GM12878 (cell line): ENCODE data around the gene AQP3. TPM values are rescaled to one million over a fixed set of nuclear protein-coding genes. Genes with fewer than 3 reads are reported as not detected.

Experiments used
- ATAC-seq: fragments of 200-7000 bp; cut with Tn5 transposase; 3 replicates; pipeline ENCODE4 v1.9.1; 2020; ENCODE audit warnings: mild to moderate bottlenecking, moderate library complexity
- BruUV-seq: library from RNA; stranded (reverse); fragments of 400-500 nt; replicated peaks from 2 replicates; lab custom pipeline; 2021; lab: Mats Ljungman, UMichigan
- CTCF ChIA-PET: fragments of 300-600 bp; sonication (Branson Sonifier 250); formaldehyde crosslinking; extraction: SDS; loops from one replicate; lab custom pipeline; 2021; ENCODE audit warnings: inconsistent platforms; lab: Yijun Ruan, JAX
- POLR2A ChIA-PET: fragments of 350-600 bp; formaldehyde crosslinking; extraction: SDS; loops from one replicate; lab custom pipeline; 2021; ENCODE audit warnings: inconsistent platforms; lab: Charles Lee
- RAD21 ChIA-PET: fragments of 300-600 bp; sonication (Branson Sonifier 250); formaldehyde crosslinking; loops from one replicate; lab custom pipeline; 2023; ENCODE audit warnings: antibody characterized with exemption; ENCODE audit not compliant: unreplicated experiment; lab: Charles Lee
- SMC1A ChIA-PET: fragments of 300-600 bp; sonication (Branson Sonifier 250); formaldehyde crosslinking; loops from one replicate; lab custom pipeline; 2023; ENCODE audit not compliant: unreplicated experiment, uncharacterized antibody; lab: Charles Lee
- DNase-seq: peaks from one replicate; pipeline ENCODE4 v3.0.0-alpha.2; 2011; ENCODE audit warnings: low read depth, low spot score
- FAIRE-seq: peaks from 3 replicates; lab custom pipeline; 2011; peaks lifted over from hg19 to GRCh38; lab: Jason Lieb, UNC
- H2AFZ ChIP-seq: 2 replicates; pipeline ENCODE4 v1.6.0; 2011; ENCODE audit warnings: low read depth, low read length, control low read depth; ENCODE audit not compliant: control insufficient read depth
- H3K27ac ChIP-seq: 2 replicates; pipeline ENCODE4 v1.5.1; 2011; ENCODE audit warnings: control low read depth; ENCODE audit not compliant: control insufficient read depth, insufficient read depth
- H3K27me3 ChIP-seq, 2 experiments: replicated peaks in 1 of 2; 2 replicates each; pipeline versions ENCODE4 v1.6.0 to v1.6.1; 2011; ENCODE audit warnings: low read length in 1 of 2; ENCODE audit not compliant: control insufficient read depth in 2 of 2, insufficient read depth in 2 of 2
- H3K36me3 ChIP-seq, 2 experiments: 2 replicates each; pipeline ENCODE4 v1.5.1; 2011; ENCODE audit warnings: low read length in 1 of 2; ENCODE audit not compliant: control insufficient read depth in 2 of 2, insufficient read depth in 2 of 2
- H3K4me1 ChIP-seq: 2 replicates; pipeline ENCODE4 v1.6.1; 2011; ENCODE audit warnings: mild to moderate bottlenecking, low read length, moderate library complexity, mixed read lengths; ENCODE audit not compliant: control insufficient read depth, insufficient read depth
- H3K4me2 ChIP-seq: 2 replicates; pipeline ENCODE4 v1.6.0; 2011; ENCODE audit warnings: control low read depth; ENCODE audit not compliant: control insufficient read depth, insufficient read depth
- H3K4me3 ChIP-seq: fragments of 200-600 bp; sonication (generic); 2 replicates; pipeline ENCODE4 v1.5.1; 2016
- H3K79me2 ChIP-seq: 2 replicates; pipeline ENCODE4 v1.6.0; 2011; ENCODE audit warnings: low read length; ENCODE audit not compliant: control insufficient read depth, insufficient read depth
- H3K9ac ChIP-seq: 2 replicates; pipeline ENCODE4 v1.8.0; 2011; ENCODE audit warnings: low read length, control low read depth, mixed read lengths; ENCODE audit not compliant: control insufficient read depth, insufficient read depth
- H3K9me3 ChIP-seq: replicated peaks from 3 replicates; pipeline ENCODE4 v1.5.1; 2011; ENCODE audit warnings: mild to moderate bottlenecking, low read length; ENCODE audit not compliant: control insufficient read depth, insufficient read depth
- H4K20me1 ChIP-seq: 2 replicates; pipeline ENCODE4 v1.6.0; 2011; ENCODE audit not compliant: control insufficient read depth, insufficient read depth
- BACH1 ChIP-seq: fragments of 450-650 bp; IDR thresholded peaks from 2 replicates; pipeline ENCODE4 v1.6.1; 2017; ENCODE audit warnings: mild to moderate bottlenecking, borderline replicate concordance
- BRCA1 ChIP-seq: IDR thresholded peaks from 2 replicates; pipeline ENCODE4 v1.6.1; 2011; ENCODE audit warnings: low read depth, low read length, improper control_type of control experiment
- FOXM1 ChIP-seq: IDR thresholded peaks from 2 replicates; pipeline ENCODE4 v1.6.1; 2012; ENCODE audit warnings: low read depth, mild to moderate bottlenecking, inconsistent platforms, low read length, moderate library complexity
- IKZF2 ChIP-seq, 2 experiments: fragments of 450-650 bp; IDR thresholded peaks; 2 replicates each; pipeline ENCODE4 v1.6.1; 2017; ENCODE audit warnings: mild to moderate bottlenecking in 2 of 2, moderate library complexity in 2 of 2
- MTA2 ChIP-seq: fragments of 450-650 bp; IDR thresholded peaks from 2 replicates; pipeline ENCODE4 v1.6.1; 2016; ENCODE audit warnings: low read depth, mild to moderate bottlenecking, moderate library complexity
- NFIC ChIP-seq: IDR thresholded peaks from 2 replicates; pipeline ENCODE4 v1.6.1; 2012; ENCODE audit warnings: low read depth, mild to moderate bottlenecking, inconsistent platforms, low read length, moderate library complexity
- PAX5 ChIP-seq: IDR thresholded peaks from 2 replicates; pipeline ENCODE4 v1.6.1; 2011; ENCODE audit warnings: low read depth, low read length, borderline replicate concordance
- RAD51 ChIP-seq: fragments of 450-650 bp; IDR thresholded peaks from 2 replicates; pipeline ENCODE4 v1.6.1; 2016; ENCODE audit warnings: moderate library complexity, mild to moderate bottlenecking, inconsistent platforms
- RCOR1 ChIP-seq: conservative IDR thresholded peaks from 2 replicates; pipeline ENCODE4 v1.6.1; 2012; ENCODE audit warnings: low read depth, low read length, improper control_type of control experiment
- SRF ChIP-seq, 2 experiments: IDR thresholded peaks; 2 replicates each; pipeline ENCODE4 v1.6.1; 2011; ENCODE audit warnings: low read depth in 2 of 2, low read length in 2 of 2, mild to moderate bottlenecking in 1 of 2, moderate library complexity in 1 of 2
- STAT3 ChIP-seq: IDR thresholded peaks from 2 replicates; pipeline ENCODE4 v1.6.1; 2011; ENCODE audit warnings: low read depth, low read length, improper control_type of control experiment
- TCF3 ChIP-seq: IDR thresholded peaks from 2 replicates; pipeline ENCODE4 v1.6.1; 2012; ENCODE audit warnings: low read depth, mild to moderate bottlenecking, low read length, borderline replicate concordance; ENCODE audit not compliant: insufficient read depth
- ZNF622 ChIP-seq: fragments of 450-650 bp; IDR thresholded peaks from 2 replicates; pipeline ENCODE4 v1.6.1; 2017; ENCODE audit warnings: mild to moderate bottlenecking, inconsistent platforms
- WGBS: methylation state at CpG from one replicate; pipeline ENCODE4 v1.1.6; 2016; ENCODE audit warnings: low lambda C conversion rate; ENCODE audit not compliant: insufficient replicate concordance, insufficient coverage; ENCODE audit errors: missing lambda C conversion rate; 5-methylcytosine and 5-hydroxymethylcytosine counted together
- in situ Hi-C: fragments of 300-500 bp; cut with MboI; formaldehyde crosslinking; loops from 9 replicates; pipeline ENCODE4 v1.14.3; 2018; ENCODE audit warnings: mixed read lengths
- intact Hi-C: fragments of 100-400 bp; cut with micrococcal nuclease; formaldehyde crosslinking; loops from one replicate; pipeline ENCODE4 v1.14.2; 2022; ENCODE audit not compliant: unreplicated experiment
- polyA plus RNA-seq, 11 experiments: library from polyadenylated mRNA; depleted of rRNA in 4 of 11; unstranded in 6 of 11; stranded (reverse) in 5 of 11; fragments of >200 nt; fragmentation: Nextera tagmentation in 4 of 11; fragmentation: Illumina TruSeq in 1 of 11; extraction: Ambion mirVana in 4 of 11; extraction: Trizol in 1 of 11; gene quantifications; 1 replicate in 1 of 11; 2 replicates in 10 of 11; pipeline versions ENCODE4 v1.2.1 to v1.2.3, GENCODE V29; 2011 to 2016; ENCODE audit warnings: inconsistent platforms in 2 of 11, missing spikeins in 2 of 11, low read depth in 1 of 11
- total RNA-seq, 4 experiments: library from RNA; depleted of rRNA in 3 of 4; stranded (reverse); fragments of >200 nt in 3 of 4; fragmentation: Illumina TruSeq in 1 of 4; extraction: Trizol in 1 of 4; gene quantifications; 2 replicates each; pipeline versions ENCODE4 v1.2.1 to v1.2.3, GENCODE V29; 2013 to 2021
- TF ChIP-seq, protein P1 (sequence below): fragments of 450-650 bp; conservative IDR thresholded peaks from 2 replicates; pipeline ENCODE4 v1.6.1; 2017; ENCODE audit warnings: mild to moderate bottlenecking, moderate library complexity
- TF ChIP-seq, protein P2 (sequence below): IDR thresholded peaks from 2 replicates; pipeline ENCODE4 v1.6.1; 2011; ENCODE audit warnings: borderline replicate concordance, low read depth, mild to moderate bottlenecking, moderate library complexity, mixed read lengths, low read length; ENCODE audit not compliant: insufficient read depth; ENCODE audit errors: extremely low read length
- TF ChIP-seq, protein P3 (sequence below): IDR thresholded peaks from 2 replicates; pipeline ENCODE4 v1.6.1; 2012; ENCODE audit warnings: low read depth, low read length, improper control_type of control experiment
- TF ChIP-seq, protein P4 (sequence below): fragments of 450-650 bp; IDR thresholded peaks from 2 replicates; pipeline ENCODE4 v1.6.1; 2017; ENCODE audit warnings: mild to moderate bottlenecking, moderate library complexity

Gene AQP3
- total and polyA plus RNA-seq, 10 of the 15 experiments (the other 5 are each of a cell fraction or from before 2014, with no cell fraction given): 0.60 to 11.8 (median 4.5) TPM

DNA sequence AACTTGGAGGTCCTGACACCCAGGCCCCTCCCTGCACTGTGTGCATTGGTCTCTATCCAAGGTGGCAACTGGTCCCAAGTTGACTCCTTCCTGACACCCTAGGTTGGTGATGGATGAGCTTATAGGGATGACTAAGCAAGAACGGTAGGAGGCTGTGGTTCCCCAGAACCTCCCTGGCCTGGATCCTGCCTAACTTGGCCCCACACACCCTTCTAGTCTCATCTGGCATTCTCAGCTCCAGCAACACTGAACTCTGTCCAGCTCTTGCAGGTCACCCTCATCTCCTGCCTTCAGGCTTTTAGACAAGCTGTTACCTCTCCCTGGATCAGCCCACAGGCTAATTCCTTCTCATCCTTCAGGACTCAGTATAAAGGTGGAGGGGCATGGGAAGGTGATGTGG, 16.5 kb downstream of the AQP3 start:
- BruUV-seq: no TSS peak
- H3K27ac ChIP-seq: no peak overlapping the region
- SMC1A ChIA-PET: interaction anchor here (0.6 kb wide), 1 partner anchor 833 kb away, joined by 3 read pairs; no protein-coding TSS in a partner anchor
- CTCF ChIA-PET: interaction anchor here (1.1 to 2.1 kb wide), 5 partner anchors 14 to 32 kb away, joined by 3 to 10 read pairs (median 4); no protein-coding TSS in a partner anchor
- H3K4me3 ChIP-seq: no peak overlapping the region
- no peak overlapping the region for H3K4me2 ChIP-seq
- intact Hi-C loops (no loop called here), in situ Hi-C loops (no loop called here)
- H3K4me1 ChIP-seq: no peaks in the 10 kb centered on the region
- H3K9me3 ChIP-seq: no peaks in the 10 kb centered on the region
- no peak for FAIRE-seq
- 0% methylated on average over 1 of the region's 1 CpG for WGBS
- RAD21 ChIA-PET: no interaction called here
- H4K20me1 ChIP-seq: no peaks in the 10 kb centered on the region
- no peaks in the 10 kb centered on the region for H3K36me3 ChIP-seq
- POLR2A ChIA-PET: no interaction called here
- no peak for ATAC-seq
- no peaks in the 10 kb centered on the region for H3K79me2 ChIP-seq
- no peak for DNase-seq
- peaks cover 0 to 6% of the 10 kb centered on the region in 2 experiments; a peak in 2 of 4 replicates for H3K27me3 ChIP-seq
- H3K9ac ChIP-seq: no peak overlapping the region
- no peak overlapping the region for H2AFZ ChIP-seq
- TF ChIP-seq IKZF2 (IDR thresholded peaks at IDR 0.05) (no peak), NFIC (no peak), BACH1 (no peak), BRCA1 (no peak), RAD51 (no peak), FOXM1 (no peak), TCF3 (no peak), RCOR1 (no peak), MTA2 (no peak), PAX5 (no peak), SRF (IDR thresholded peaks at IDR 0.05; ENCODE audit: low read depth in 2 of 2, low read length in 2 of 2) (no peak), STAT3 (no peak), ZNF622 (no peak)
- TF ChIP-seq, protein P1, sequence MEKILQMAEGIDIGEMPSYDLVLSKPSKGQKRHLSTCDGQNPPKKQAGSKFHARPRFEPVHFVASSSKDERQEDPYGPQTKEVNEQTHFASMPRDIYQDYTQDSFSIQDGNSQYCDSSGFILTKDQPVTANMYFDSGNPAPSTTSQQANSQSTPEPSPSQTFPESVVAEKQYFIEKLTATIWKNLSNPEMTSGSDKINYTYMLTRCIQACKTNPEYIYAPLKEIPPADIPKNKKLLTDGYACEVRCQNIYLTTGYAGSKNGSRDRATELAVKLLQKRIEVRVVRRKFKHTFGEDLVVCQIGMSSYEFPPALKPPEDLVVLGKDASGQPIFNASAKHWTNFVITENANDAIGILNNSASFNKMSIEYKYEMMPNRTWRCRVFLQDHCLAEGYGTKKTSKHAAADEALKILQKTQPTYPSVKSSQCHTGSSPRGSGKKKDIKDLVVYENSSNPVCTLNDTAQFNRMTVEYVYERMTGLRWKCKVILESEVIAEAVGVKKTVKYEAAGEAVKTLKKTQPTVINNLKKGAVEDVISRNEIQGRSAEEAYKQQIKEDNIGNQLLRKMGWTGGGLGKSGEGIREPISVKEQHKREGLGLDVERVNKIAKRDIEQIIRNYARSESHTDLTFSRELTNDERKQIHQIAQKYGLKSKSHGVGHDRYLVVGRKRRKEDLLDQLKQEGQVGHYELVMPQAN: no peak
- TF ChIP-seq, protein P2, sequence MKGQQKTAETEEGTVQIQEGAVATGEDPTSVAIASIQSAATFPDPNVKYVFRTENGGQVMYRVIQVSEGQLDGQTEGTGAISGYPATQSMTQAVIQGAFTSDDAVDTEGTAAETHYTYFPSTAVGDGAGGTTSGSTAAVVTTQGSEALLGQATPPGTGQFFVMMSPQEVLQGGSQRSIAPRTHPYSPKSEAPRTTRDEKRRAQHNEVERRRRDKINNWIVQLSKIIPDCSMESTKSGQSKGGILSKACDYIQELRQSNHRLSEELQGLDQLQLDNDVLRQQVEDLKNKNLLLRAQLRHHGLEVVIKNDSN: no peak
- TF ChIP-seq, protein P3, sequence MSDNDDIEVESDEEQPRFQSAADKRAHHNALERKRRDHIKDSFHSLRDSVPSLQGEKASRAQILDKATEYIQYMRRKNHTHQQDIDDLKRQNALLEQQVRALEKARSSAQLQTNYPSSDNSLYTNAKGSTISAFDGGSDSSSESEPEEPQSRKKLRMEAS: no peak
- TF ChIP-seq, protein P4, sequence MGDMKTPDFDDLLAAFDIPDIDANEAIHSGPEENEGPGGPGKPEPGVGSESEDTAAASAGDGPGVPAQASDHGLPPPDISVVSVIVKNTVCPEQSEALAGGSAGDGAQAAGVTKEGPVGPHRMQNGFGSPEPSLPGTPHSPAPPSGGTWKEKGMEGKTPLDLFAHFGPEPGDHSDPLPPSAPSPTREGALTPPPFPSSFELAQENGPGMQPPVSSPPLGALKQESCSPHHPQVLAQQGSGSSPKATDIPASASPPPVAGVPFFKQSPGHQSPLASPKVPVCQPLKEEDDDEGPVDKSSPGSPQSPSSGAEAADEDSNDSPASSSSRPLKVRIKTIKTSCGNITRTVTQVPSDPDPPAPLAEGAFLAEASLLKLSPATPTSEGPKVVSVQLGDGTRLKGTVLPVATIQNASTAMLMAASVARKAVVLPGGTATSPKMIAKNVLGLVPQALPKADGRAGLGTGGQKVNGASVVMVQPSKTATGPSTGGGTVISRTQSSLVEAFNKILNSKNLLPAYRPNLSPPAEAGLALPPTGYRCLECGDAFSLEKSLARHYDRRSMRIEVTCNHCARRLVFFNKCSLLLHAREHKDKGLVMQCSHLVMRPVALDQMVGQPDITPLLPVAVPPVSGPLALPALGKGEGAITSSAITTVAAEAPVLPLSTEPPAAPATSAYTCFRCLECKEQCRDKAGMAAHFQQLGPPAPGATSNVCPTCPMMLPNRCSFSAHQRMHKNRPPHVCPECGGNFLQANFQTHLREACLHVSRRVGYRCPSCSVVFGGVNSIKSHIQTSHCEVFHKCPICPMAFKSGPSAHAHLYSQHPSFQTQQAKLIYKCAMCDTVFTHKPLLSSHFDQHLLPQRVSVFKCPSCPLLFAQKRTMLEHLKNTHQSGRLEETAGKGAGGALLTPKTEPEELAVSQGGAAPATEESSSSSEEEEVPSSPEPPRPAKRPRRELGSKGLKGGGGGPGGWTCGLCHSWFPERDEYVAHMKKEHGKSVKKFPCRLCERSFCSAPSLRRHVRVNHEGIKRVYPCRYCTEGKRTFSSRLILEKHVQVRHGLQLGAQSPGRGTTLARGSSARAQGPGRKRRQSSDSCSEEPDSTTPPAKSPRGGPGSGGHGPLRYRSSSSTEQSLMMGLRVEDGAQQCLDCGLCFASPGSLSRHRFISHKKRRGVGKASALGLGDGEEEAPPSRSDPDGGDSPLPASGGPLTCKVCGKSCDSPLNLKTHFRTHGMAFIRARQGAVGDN: no peak
